ENCODE results near the gene LRRC8D. TPM values are rescaled to one million over a fixed set of nuclear protein-coding genes. Genes with fewer than 3 reads are reported as not detected.

The LRRC8D gene
- total RNA-seq, 2 donors from 2014 or later: 35.8 to 42.7 TPM

- Histone ChIP-seq H3K27me3 (no peaks in the 10 kb centered on the region), H3K9ac (ENCODE audit: low read depth in 2 of 2, low read length in 2 of 2) (no peak overlapping the region), H3K4me3 (no peak overlapping the region), H3K36me3 (no peaks in the 10 kb centered on the region), H3K4me1 (no peaks in the 10 kb centered on the region), H3K9me3 (no peaks in the 10 kb centered on the region), H3K27ac (no peak overlapping the region)
- no peak for DNase-seq
- intact Hi-C loops (cut with DNase I): no loop called here
- no peak for TF ChIP-seq CTCF (IDR thresholded peaks at IDR 0.05)
These were observed 52.9 kb downstream of the LRRC8D start for GRCh38 chr1:89873770-89874169.

- H3K27ac ChIP-seq: no peak overlapping the region
- intact Hi-C loops (cut with DNase I): no loop called here
These were observed 55.6 kb downstream of the LRRC8D start for GRCh38 chr1:89876463-89876862.

GRCh38 chr1:89877756-89878155 lies 56.9 kb downstream of the LRRC8D start:
- H3K4me1 ChIP-seq: no peaks in the 10 kb centered on the region
- no peak overlapping the region for H3K27ac ChIP-seq
- H3K9ac ChIP-seq (ENCODE audit: low read depth in 2 of 2, low read length in 2 of 2): no peak overlapping the region
- H3K4me3 ChIP-seq: no peak overlapping the region
- no peak for TF ChIP-seq CTCF (IDR thresholded peaks at IDR 0.05)
- intact Hi-C loops (cut with DNase I): no loop called here
- H3K9me3 ChIP-seq: no peaks in the 10 kb centered on the region
- H3K27me3 ChIP-seq: no peaks in the 10 kb centered on the region
- no peak for DNase-seq
- H3K36me3 ChIP-seq: no peaks in the 10 kb centered on the region

More at GRCh38 chr1:89876463-89876862, 55.6 kb downstream of the LRRC8D start:
- no peak for DNase-seq
- no peaks in the 10 kb centered on the region for H3K36me3 ChIP-seq
- H3K9me3 ChIP-seq: no peaks in the 10 kb centered on the region
- TF ChIP-seq CTCF (IDR thresholded peaks at IDR 0.05): no peak
- no peaks in the 10 kb centered on the region for H3K4me1 ChIP-seq
- H3K4me3 ChIP-seq: no peak overlapping the region
- no peak overlapping the region for H3K9ac ChIP-seq (ENCODE audit: low read depth in 2 of 2, low read length in 2 of 2)
- no peaks in the 10 kb centered on the region for H3K27me3 ChIP-seq

GRCh38 chr1:89878256-89878655 lies 57.4 kb downstream of the LRRC8D start:
- H3K27me3 ChIP-seq: no peaks in the 10 kb centered on the region
- H3K9me3 ChIP-seq: no peaks in the 10 kb centered on the region
- no peak overlapping the region for H3K27ac ChIP-seq
- no peaks in the 10 kb centered on the region for H3K4me1 ChIP-seq
- no peak for DNase-seq
- H3K36me3 ChIP-seq: no peaks in the 10 kb centered on the region
- intact Hi-C loops (cut with DNase I): no loop called here
- no peak overlapping the region for H3K9ac ChIP-seq (ENCODE audit: low read depth in 2 of 2, low read length in 2 of 2)
- TF ChIP-seq CTCF (IDR thresholded peaks at IDR 0.05): no peak
- H3K4me3 ChIP-seq: no peak overlapping the region

GRCh38 chr1:89880679-89881078 lies 59.8 kb downstream of the LRRC8D start:
- no peak overlapping the region for H3K27ac ChIP-seq
- intact Hi-C loops (cut with DNase I): no loop called here

More at GRCh38 chr1:89880679-89881078, 59.8 kb downstream of the LRRC8D start:
- H3K36me3 ChIP-seq: no peaks in the 10 kb centered on the region
- H3K4me3 ChIP-seq: no peak overlapping the region
- no peaks in the 10 kb centered on the region for H3K4me1 ChIP-seq
- DNase-seq: no peak
- H3K9ac ChIP-seq (ENCODE audit: low read depth in 2 of 2, low read length in 2 of 2): no peak overlapping the region
- TF ChIP-seq CTCF (IDR thresholded peaks at IDR 0.05): no peak
- no peaks in the 10 kb centered on the region for H3K9me3 ChIP-seq
- H3K27me3 ChIP-seq: no peaks in the 10 kb centered on the region
